Stimulated activated naive CD4-positive, alpha-beta T cell (primary cell): ENCODE results near the gene AQP10.
A peak's percentile ranks its signal among the peaks of the same experiment; 100 is the strongest.
"Not testable (repeated sequence)": the region's sequence is repeated elsewhere in the genome, so short reads cannot be mapped to it uniquely, and the experiment has no call there.

Experiments
- DNase-seq, 6 experiments: peaks; one replicate each; lab custom pipeline; 2025; lab: John Stamatoyannopoulos, UW

AQP10 gene

GRCh38 chr1:154320882-154321608 is at the start of gene AQP10:
Gene AQP10, plus strand, starts transcription at chr1:154321093. Its CDS starts 63 bp downstream, at chr1:154321156.
- no peak for DNase-seq

GRCh38 chr1:154272217-154272998 is 48.5 kb upstream of the AQP10 start, which contains the start of gene HAX1:
Gene HAX1, plus strand, starts transcription at chr1:154272629. Its CDS starts 95 bp downstream, at chr1:154272724.
- peak; percentile 93 to 98 (median 96) for DNase-seq

GRCh38 chr1:154272999-154273563 is 47.8 kb upstream of the AQP10 start:
- no peak for DNase-seq

- peak in 3 of 6 experiments; percentile 3 to 16 (median 10) for DNase-seq
These were observed 44.1 kb upstream of the AQP10 start for GRCh38 chr1:154276797-154277196.

GRCh38 chr1:154287591-154287990 is 33.3 kb upstream of the AQP10 start:
- not testable (repeated sequence) for DNase-seq

GRCh38 chr1:154288661-154289060 is 32.2 kb upstream of the AQP10 start:
- no peak for DNase-seq

GRCh38 chr1:154290921-154291320 is 30.0 kb upstream of the AQP10 start:
- no peak for DNase-seq

GRCh38 chr1:154295408-154296235 is 25.3 kb upstream of the AQP10 start:
- peak in 1 of 6 experiments; percentile 3 for DNase-seq

- no peak for DNase-seq
These were observed 19.3 kb upstream of the AQP10 start for GRCh38 chr1:154301582-154301981.

- no peak for DNase-seq
These were observed 16.1 kb upstream of the AQP10 start for GRCh38 chr1:154304664-154305337.

GRCh38 chr1:154306151-154306550 is 14.7 kb upstream of the AQP10 start:
- DNase-seq, result no peak

GRCh38 chr1:154307670-154308270 is 13.1 kb upstream of the AQP10 start:
- not testable (repeated sequence) for DNase-seq

GRCh38 chr1:154309136-154309535 is 11.8 kb upstream of the AQP10 start:
- DNase-seq, result not testable (repeated sequence)

- DNase-seq, result not testable (repeated sequence)
These were observed 8.4 kb upstream of the AQP10 start for GRCh38 chr1:154312229-154313065.

GRCh38 chr1:154313066-154313356 is 7.9 kb upstream of the AQP10 start:
- DNase-seq, result no peak

- not testable (repeated sequence) for DNase-seq
These were observed 6.7 kb upstream of the AQP10 start for GRCh38 chr1:154314226-154314625.

GRCh38 chr1:154316704-154317103 is 4.2 kb upstream of the AQP10 start:
- no peak for DNase-seq

GRCh38 chr1:154318386-154318785 is 2.5 kb upstream of the AQP10 start:
- DNase-seq, result no peak

GRCh38 chr1:154321609-154321934 is 679 bp downstream of the AQP10 start:
- DNase-seq, result not testable (repeated sequence)

- DNase-seq, result no peak
These were observed 2.6 kb downstream of the AQP10 start for GRCh38 chr1:154323493-154323892.
